Sigmoid colon (tissue), 7 donors: ENCODE data around the gene CPZ. TPM values are rescaled to one million over a fixed set of nuclear protein-coding genes. Genes with fewer than 3 reads are reported as not detected.

Experiments used
- DNase-seq: peaks from one replicate; pipeline ENCODE4 v3.0.0-alpha.2; 2019
- H3K27ac ChIP-seq, 4 donors: fragments of 200-600 bp; sonication (generic); one replicate each; pipeline ENCODE4 v1.5.1; 2016 to 2019; ENCODE audit warnings: mild to moderate bottlenecking in 1 of 4
- H3K27me3 ChIP-seq, 3 donors: fragments of 200-600 bp; sonication (generic); one replicate each; pipeline ENCODE4 v1.5.1; 2019; ENCODE audit warnings: mild to moderate bottlenecking in 1 of 3
- H3K36me3 ChIP-seq, 4 donors: fragments of 200-600 bp; sonication (generic); one replicate each; pipeline ENCODE4 v1.5.1; 2016 to 2019
- H3K4me1 ChIP-seq, 4 donors: fragments of 200-600 bp; sonication (generic); one replicate each; pipeline ENCODE4 v1.5.1; 2017 to 2019
- H3K4me3 ChIP-seq, 4 donors: fragments of 200-600 bp; sonication (generic); one replicate each; pipeline ENCODE4 v1.5.1; 2017 to 2019; ENCODE audit warnings: mild to moderate bottlenecking in 2 of 4, moderate library complexity in 1 of 4
- H3K9me3 ChIP-seq, 4 donors: fragments of 200-600 bp in 3 of 4; sonication (generic) in 3 of 4; one replicate each; pipeline versions ENCODE4 v1.5.1 to v1.6.1; 2013 to 2019
- EP300 ChIP-seq, 4 donors: sonication (generic); formaldehyde crosslinking; IDR thresholded peaks; one replicate each; pipeline ENCODE4 v1.6.1; 2017; ENCODE audit warnings: antibody characterized with exemption in 4 of 4
- POLR2A ChIP-seq, 2 donors: fragments of 450-650 bp; IDR thresholded peaks; one replicate each; pipeline ENCODE4 v1.6.1; 2016; ENCODE audit warnings: antibody characterized with exemption in 2 of 2, mild to moderate bottlenecking in 2 of 2, moderate library complexity in 2 of 2
- POLR2AphosphoS5 ChIP-seq, 4 donors: sonication (generic); formaldehyde crosslinking; IDR thresholded peaks; one replicate each; pipeline ENCODE4 v1.6.1; 2017; ENCODE audit warnings: antibody characterized with exemption in 4 of 4
- WGBS, 2 donors: extraction: QIAGEN DNeasy Blood & Tissue Kit; methylation state at CpG; one replicate each; pipeline ENCODE4 v1.1.7; 2013; 5-methylcytosine and 5-hydroxymethylcytosine counted together
- intact Hi-C: fragments of 100-400 bp; cut with DNase I; formaldehyde crosslinking; loops from one replicate; pipeline ENCODE4 v1.15.1; 2023
- polyA plus RNA-seq, 3 donors: library from polyadenylated mRNA; stranded (reverse); fragments of 200-250 nt; gene quantifications; one replicate each; pipeline ENCODE4 v1.2.3, GENCODE V29; 2013
- total RNA-seq, 4 donors: library from RNA; depleted of rRNA; stranded (reverse); fragments of >200 nt; gene quantifications; one replicate each; pipeline ENCODE4 v1.1.0, GENCODE V29; 2016
- TF ChIP-seq, protein P1 (sequence below), 4 experiments: fragments of 450-650 bp in 3 of 4; fragments of 200-600 bp in 1 of 4; IDR thresholded peaks; one replicate each; pipeline ENCODE4 v1.5.1; 2016 to 2019; ENCODE audit warnings: antibody characterized with exemption in 4 of 4, mild to moderate bottlenecking in 3 of 4, moderate library complexity in 2 of 4
- donor health status: healthy with polysubstance abuse.
- donor health status: Bipolar disorder and iron deficiency.
- donor health status: healthy.

CPZ gene
- total and polyA plus RNA-seq, 7 donors: 0.46 to 8.3 (median 1.8) TPM

DNA sequence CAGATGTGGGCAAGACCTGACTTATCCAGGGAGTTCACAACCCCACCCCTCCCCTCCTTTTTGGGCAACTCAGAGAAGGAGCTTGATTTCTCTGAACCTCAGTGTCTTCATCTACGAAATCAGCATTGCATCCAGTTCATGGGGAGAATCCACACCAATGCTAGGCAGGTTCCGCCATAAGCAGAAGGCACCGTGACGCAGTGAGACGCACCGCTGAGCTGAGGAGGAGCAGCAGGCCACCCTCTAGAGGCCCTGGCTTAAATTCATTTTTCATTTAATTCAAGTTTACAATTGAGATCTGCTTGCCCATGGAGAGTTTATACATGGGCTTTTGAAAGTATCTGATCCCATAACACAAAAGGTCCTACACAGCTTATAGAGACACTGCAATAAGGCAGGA lies 55.7 kb downstream of the CPZ start:
- Histone ChIP-seq H3K27me3 (peaks cover 0 to 36% (median 0%) of the 10 kb centered on the region in 3 donors), H3K9me3 (no peaks in the 10 kb centered on the region), H3K36me3 (no peaks in the 10 kb centered on the region), H3K27ac (no peak overlapping the region), H3K4me1 (no peaks in the 10 kb centered on the region), H3K4me3 (no peak overlapping the region)
- 85 to 91% methylated on average over 6 of the region's 6 CpGs for WGBS, 2 donors
- no peak for TF ChIP-seq POLR2A (IDR thresholded peaks at IDR 0.05)
- peak; percentile 35 for DNase-seq
- intact Hi-C loops: no loop called here

DNA sequence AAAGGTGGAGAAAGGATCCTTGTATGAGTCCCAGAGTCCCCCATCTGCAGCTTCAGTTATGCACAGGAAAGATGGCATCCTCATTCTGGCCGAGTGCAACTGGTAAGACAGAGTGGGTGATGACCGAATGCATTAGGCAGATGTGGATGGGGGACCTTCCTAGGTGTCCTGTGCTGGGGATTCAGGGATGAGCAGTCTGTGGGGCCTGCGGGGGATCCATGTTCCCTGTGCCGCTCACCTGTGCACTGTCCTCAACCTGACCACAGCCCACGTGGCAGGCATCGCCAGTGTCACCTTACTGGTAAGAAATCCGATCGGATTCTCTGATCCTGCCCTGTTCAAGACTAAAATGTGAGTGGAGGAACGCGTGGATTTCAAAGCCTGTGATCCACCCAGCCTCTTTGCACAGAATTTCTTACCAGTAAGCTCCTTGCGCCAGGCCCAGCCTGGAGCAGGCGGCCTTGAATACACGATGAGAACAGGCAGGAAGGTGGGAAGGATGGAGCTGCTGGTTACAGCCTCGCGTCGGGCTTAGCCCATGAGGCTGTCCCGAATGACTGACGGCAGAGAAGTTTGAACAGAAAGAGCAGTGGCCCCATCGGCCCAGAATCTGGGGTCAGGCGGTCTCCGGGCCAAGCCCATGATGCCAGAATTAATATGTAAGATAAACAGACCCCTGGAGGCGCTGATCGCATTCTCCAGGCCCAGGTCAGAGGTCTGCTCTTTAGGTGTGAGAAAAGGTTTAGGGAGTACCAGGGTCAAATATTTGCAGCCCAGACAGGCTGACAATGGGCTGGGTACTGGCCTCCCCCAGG lies 56.5 kb downstream of the CPZ start:
- peak; percentile 50 for DNase-seq
- H3K36me3 ChIP-seq: no peaks in the 10 kb centered on the region
- H3K9me3 ChIP-seq: no peaks in the 10 kb centered on the region
- H3K27ac ChIP-seq: no peak overlapping the region
- no peak for TF ChIP-seq EP300 (IDR thresholded peaks at IDR 0.05)
- no peak for TF ChIP-seq POLR2AphosphoS5 (IDR thresholded peaks at IDR 0.05)
- TF ChIP-seq POLR2A (IDR thresholded peaks at IDR 0.05): no peak
- peaks cover 0 to 36% (median 0%) of the 10 kb centered on the region in 3 donors for H3K27me3 ChIP-seq
- no peak overlapping the region for H3K4me3 ChIP-seq
- intact Hi-C loops: no loop called here
- no peaks in the 10 kb centered on the region for H3K4me1 ChIP-seq
- WGBS, 2 donors: 70 to 71% methylated on average over 23 of the region's 23 CpGs

DNA sequence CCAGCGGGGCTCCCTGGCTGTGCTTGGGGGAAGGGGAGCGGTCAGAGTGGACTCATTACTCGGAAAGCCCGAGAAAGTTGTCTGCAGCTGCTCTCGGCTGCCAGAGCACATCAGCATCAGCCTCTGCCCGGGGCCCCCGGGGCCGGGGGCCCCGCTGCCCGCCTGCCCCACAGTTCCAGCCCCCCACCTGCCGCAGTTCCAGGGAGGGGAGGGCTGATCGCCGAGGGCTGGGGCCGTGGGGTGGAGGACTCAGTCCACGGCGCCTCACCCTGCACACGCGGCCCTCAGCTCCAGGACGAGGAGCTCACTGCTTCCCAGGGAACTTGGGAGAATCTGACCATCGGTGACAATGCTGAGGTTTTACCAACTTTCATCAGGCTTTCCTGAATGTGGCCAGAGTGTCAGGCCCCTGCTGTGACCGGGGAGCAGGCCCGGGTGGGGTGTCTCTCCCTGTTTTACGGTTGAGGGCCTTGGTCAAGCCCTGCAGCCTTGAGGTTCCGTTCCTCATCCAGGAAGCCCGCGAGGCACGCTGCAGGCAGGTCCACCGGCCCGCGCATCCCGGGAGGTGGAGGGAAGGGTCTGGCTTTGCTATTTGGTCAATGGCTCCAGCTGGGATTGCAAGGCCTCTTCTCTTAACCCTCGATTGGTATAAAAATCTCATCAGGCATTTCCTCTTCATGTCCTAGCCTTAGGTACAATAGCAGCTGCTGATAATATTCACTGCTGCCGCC lies 57.2 kb downstream of the CPZ start:
- Histone ChIP-seq H3K4me3 (no peak overlapping the region), H3K9me3 (no peaks in the 10 kb centered on the region), H3K4me1 (no peaks in the 10 kb centered on the region), H3K36me3 (no peaks in the 10 kb centered on the region), H3K27ac (no peak overlapping the region), H3K27me3 (peaks cover 0 to 36% (median 0%) of the 10 kb centered on the region in 3 donors)
- TF ChIP-seq POLR2AphosphoS5 (IDR thresholded peaks at IDR 0.05) (no peak), EP300 (IDR thresholded peaks at IDR 0.05) (no peak), POLR2A (IDR thresholded peaks at IDR 0.05) (no peak)
- TF ChIP-seq, protein P1, sequence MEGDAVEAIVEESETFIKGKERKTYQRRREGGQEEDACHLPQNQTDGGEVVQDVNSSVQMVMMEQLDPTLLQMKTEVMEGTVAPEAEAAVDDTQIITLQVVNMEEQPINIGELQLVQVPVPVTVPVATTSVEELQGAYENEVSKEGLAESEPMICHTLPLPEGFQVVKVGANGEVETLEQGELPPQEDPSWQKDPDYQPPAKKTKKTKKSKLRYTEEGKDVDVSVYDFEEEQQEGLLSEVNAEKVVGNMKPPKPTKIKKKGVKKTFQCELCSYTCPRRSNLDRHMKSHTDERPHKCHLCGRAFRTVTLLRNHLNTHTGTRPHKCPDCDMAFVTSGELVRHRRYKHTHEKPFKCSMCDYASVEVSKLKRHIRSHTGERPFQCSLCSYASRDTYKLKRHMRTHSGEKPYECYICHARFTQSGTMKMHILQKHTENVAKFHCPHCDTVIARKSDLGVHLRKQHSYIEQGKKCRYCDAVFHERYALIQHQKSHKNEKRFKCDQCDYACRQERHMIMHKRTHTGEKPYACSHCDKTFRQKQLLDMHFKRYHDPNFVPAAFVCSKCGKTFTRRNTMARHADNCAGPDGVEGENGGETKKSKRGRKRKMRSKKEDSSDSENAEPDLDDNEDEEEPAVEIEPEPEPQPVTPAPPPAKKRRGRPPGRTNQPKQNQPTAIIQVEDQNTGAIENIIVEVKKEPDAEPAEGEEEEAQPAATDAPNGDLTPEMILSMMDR (IDR thresholded peaks at IDR 0.05): no peak
- peak; percentile 52 for DNase-seq
- intact Hi-C loops: no loop called here
- WGBS, 2 donors: 47 to 49% methylated on average over 32 to 33 of the region's 33 CpGs

DNA sequence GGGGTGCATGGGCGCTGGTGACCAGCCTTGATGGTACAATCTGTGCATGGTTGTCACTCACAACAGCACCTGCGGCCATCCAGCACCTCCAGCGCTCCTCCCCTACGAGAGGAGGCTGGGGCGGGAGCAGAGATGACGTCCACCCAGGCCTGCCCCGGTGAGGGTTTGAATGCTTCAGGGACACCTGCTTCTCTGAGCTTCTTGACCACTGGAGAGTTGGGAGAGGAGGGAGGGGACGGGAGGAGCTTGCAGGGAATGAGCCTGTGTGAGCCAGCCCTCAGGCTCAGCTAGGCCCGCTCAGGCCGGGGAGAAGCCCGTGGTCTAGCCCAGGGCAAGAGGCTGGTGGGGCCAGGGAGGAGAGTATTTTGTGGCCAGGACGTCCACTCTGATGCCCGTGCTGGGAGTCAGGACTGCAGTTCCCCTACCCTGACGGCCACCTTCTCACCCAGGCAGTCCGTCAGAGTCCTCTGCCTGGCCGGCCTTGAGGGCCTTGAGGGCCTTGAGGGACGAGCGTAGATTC lies 59.2 kb downstream of the CPZ start:
- Histone ChIP-seq H3K36me3 (no peaks in the 10 kb centered on the region), H3K27ac (no peak overlapping the region), H3K4me3 (no peak overlapping the region), H3K27me3 (peaks cover 0 to 29% (median 0%) of the 10 kb centered on the region in 3 donors), H3K9me3 (no peaks in the 10 kb centered on the region), H3K4me1 (no peaks in the 10 kb centered on the region)
- intact Hi-C loops: no loop called here
- DNase-seq: peak; percentile 36
- 74 to 83% methylated on average over 18 of the region's 18 CpGs for WGBS, 2 donors
- TF ChIP-seq, protein P1 (IDR thresholded peaks at IDR 0.05): no peak
- TF ChIP-seq EP300 (IDR thresholded peaks at IDR 0.05): no peak
- no peak for TF ChIP-seq POLR2AphosphoS5 (IDR thresholded peaks at IDR 0.05)
- TF ChIP-seq POLR2A (IDR thresholded peaks at IDR 0.05): no peak

DNA sequence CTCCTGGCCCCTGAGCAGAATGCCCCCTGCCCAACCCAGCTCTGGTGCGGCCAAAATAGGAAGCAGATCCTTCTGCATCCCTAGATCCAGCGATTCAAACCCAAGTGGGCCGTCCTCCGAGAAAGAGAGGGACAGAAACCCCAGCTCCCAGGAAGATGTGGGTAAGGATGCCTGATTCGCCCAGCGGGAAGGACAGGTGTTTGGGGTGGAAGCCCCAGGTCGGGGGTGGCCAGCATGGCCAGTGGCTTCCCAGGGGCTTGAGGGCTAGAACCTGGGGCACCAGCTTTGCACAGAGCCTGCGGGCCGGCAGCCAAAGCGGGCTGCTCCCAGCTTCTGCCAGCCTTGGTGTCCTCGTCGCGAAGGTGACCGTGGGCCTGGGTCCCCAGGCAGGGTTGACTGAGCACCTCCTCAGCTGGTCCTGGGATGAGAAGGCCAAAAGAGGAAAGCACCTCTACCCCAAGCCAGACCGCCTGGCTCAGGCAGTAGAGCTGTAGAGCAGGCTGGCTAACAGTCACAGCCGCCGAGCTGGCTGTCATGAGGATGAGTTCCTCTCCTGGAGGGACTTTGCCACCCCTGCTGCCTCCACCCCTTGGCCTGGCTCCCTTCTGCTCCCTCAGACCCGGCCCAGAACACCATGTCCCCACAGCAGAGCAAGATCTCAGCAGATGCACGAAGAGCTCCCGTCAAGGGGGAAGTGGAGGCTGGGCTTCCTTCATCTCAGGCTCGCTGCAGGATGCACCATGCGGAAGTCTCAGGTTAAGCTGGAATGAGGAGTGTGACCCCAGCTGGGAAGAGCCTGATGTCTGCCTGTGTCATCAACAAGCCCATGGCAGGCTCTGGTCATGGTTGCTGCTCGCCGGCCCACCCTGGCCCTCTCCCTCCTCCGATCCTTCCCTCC lies 59.9 kb downstream of the CPZ start:
- intact Hi-C loops: no loop called here
- TF ChIP-seq POLR2A (IDR thresholded peaks at IDR 0.05) (no peak), EP300 (IDR thresholded peaks at IDR 0.05) (no peak), POLR2AphosphoS5 (IDR thresholded peaks at IDR 0.05) (no peak)
- TF ChIP-seq, protein P1 (IDR thresholded peaks at IDR 0.05): no peak
- Histone ChIP-seq H3K27ac (no peak overlapping the region), H3K4me1 (no peaks in the 10 kb centered on the region), H3K27me3 (peaks cover 0 to 27% (median 0%) of the 10 kb centered on the region in 3 donors), H3K36me3 (no peaks in the 10 kb centered on the region), H3K4me3 (no peak overlapping the region), H3K9me3 (no peaks in the 10 kb centered on the region)
- peak; percentile 54 for DNase-seq
- 79 to 80% methylated on average over 25 of the region's 25 CpGs for WGBS, 2 donors
